NCI-H1048 (cell line): ENCODE results near the gene MADD.
"Not testable (repeated sequence)": the region's sequence is repeated elsewhere in the genome, so short reads cannot be mapped to it uniquely, and the experiment has no call there.

Source experiments
- DNase-seq: peaks from one replicate; lab custom pipeline; 2025; lab: John Stamatoyannopoulos, UW

Gene MADD

GRCh38 chr11:47276923-47277322, 7.0 kb downstream of the MADD start:
- no peak for DNase-seq

- no peak for DNase-seq
These were observed 8.1 kb downstream of the MADD start for GRCh38 chr11:47278058-47278457.

- DNase-seq, result no peak
These were observed 8.8 kb downstream of the MADD start for GRCh38 chr11:47278769-47279168.

- no peak for DNase-seq
These were observed 10.2 kb downstream of the MADD start for GRCh38 chr11:47280099-47280498.

- no peak for DNase-seq
These were observed 10.9 kb downstream of the MADD start for GRCh38 chr11:47280860-47281259.

GRCh38 chr11:47282462-47282861, 12.5 kb downstream of the MADD start:
- no peak for DNase-seq

GRCh38 chr11:47284151-47284550, 14.2 kb downstream of the MADD start:
- no peak for DNase-seq

GRCh38 chr11:47285969-47286770, 16.2 kb downstream of the MADD start:
- DNase-seq, result no peak

GRCh38 chr11:47288066-47288465, 18.1 kb downstream of the MADD start:
- no peak for DNase-seq

- DNase-seq, result no peak
These were observed 19.9 kb downstream of the MADD start for GRCh38 chr11:47289856-47290255.

GRCh38 chr11:47295385-47295784, 25.5 kb downstream of the MADD start:
- no peak for DNase-seq

GRCh38 chr11:47296045-47296444, 26.1 kb downstream of the MADD start:
- no peak for DNase-seq

- DNase-seq, result no peak
These were observed 29.1 kb downstream of the MADD start for GRCh38 chr11:47299078-47299477.

- no peak for DNase-seq
These were observed 32.9 kb downstream of the MADD start for GRCh38 chr11:47302853-47303252.

- no peak for DNase-seq
These were observed 36.0 kb downstream of the MADD start for GRCh38 chr11:47305734-47306483.

- DNase-seq, result no peak
These were observed 36.5 kb downstream of the MADD start for GRCh38 chr11:47306484-47306844.

GRCh38 chr11:47308050-47308823, 38.3 kb downstream of the MADD start:
- no peak for DNase-seq

- no peak for DNase-seq
These were observed 45.1 kb downstream of the MADD start for GRCh38 chr11:47314992-47315391.

GRCh38 chr11:47316501-47316900, 46.6 kb downstream of the MADD start:
- not testable (repeated sequence) for DNase-seq

GRCh38 chr11:47317064-47317828, 47.3 kb downstream of the MADD start:
- DNase-seq, result no peak

GRCh38 chr11:47318166-47318565, 48.2 kb downstream of the MADD start:
- DNase-seq, result no peak

- DNase-seq, result no peak
These were observed 54.6 kb downstream of the MADD start for GRCh38 chr11:47324520-47324919.
